Ovary (tissue), 9 donors: ENCODE measurements around the gene HK3. TPM values are rescaled to one million over a fixed set of nuclear protein-coding genes. Genes with fewer than 3 reads are reported as not detected.

ENCODE experiments used
- DNase-seq, 5 donors: peaks; one replicate each; pipeline ENCODE4 v3.0.0-alpha.2; 2019 to 2020
- H3K27ac ChIP-seq, 2 donors: fragments of 200-600 bp; one replicate each; pipeline versions ENCODE4 v1.5.1 to v1.8.0; 2019 to 2022
- H3K27me3 ChIP-seq: fragments of 200-600 bp; one replicate; pipeline ENCODE4 v1.8.0; 2022
- H3K36me3 ChIP-seq: fragments of 200-600 bp; sonication (generic); one replicate; pipeline ENCODE4 v1.5.1; 2019
- H3K4me1 ChIP-seq: one replicate; pipeline ENCODE4 v1.8.1; 2013; ENCODE audit warnings: mild to moderate bottlenecking, moderate library complexity; ENCODE audit not compliant: insufficient read depth
- H3K4me3 ChIP-seq: fragments of 200-600 bp; sonication (generic); one replicate; pipeline ENCODE4 v1.5.1; 2017
- H3K9me3 ChIP-seq, 2 donors: fragments of 200-600 bp in 1 of 2; sonication (generic) in 1 of 2; one replicate each; pipeline versions ENCODE4 v1.5.1 to v1.8.1; 2013 to 2019; ENCODE audit warnings: mild to moderate bottlenecking in 1 of 2, moderate library complexity in 1 of 2
- EP300 ChIP-seq: sonication (generic); formaldehyde crosslinking; IDR thresholded peaks from one replicate; pipeline ENCODE4 v1.6.1; 2017; ENCODE audit warnings: antibody characterized with exemption
- POLR2A ChIP-seq: fragments of 450-650 bp; IDR thresholded peaks from one replicate; pipeline ENCODE4 v1.6.1; 2017; ENCODE audit warnings: antibody characterized with exemption, mild to moderate bottlenecking, moderate library complexity
- WGBS, 3 donors: extraction: QIAGEN DNeasy Blood & Tissue Kit in 1 of 3; methylation state at CpG; one replicate each; pipeline versions ENCODE4 v1.1.5 to v1.1.7; 2013 to 2017; 5-methylcytosine and 5-hydroxymethylcytosine counted together
- intact Hi-C, 4 donors: fragments of 100-400 bp; cut with DNase I; formaldehyde crosslinking; loops; one replicate each; pipeline versions ENCODE4 v1.11.0 to v1.15.1; 2022 to 2023
- polyA plus RNA-seq, 2 donors: library from polyadenylated mRNA; stranded (reverse); fragments of 200-250 nt in 1 of 2; fragments of 350-450 nt in 1 of 2; fragmentation: Illumina TruSeq in 1 of 2; extraction: RNeasy Lipid Tissue Mini Kit (QIAGEN cat#74804) in 1 of 2; gene quantifications; one replicate each; pipeline ENCODE4 v1.2.3, GENCODE V29; 2013 to 2014
- total RNA-seq, 7 donors: library from RNA; depleted of rRNA in 2 of 7; stranded (reverse); fragments of >200 nt in 2 of 7; fragmentation: NEBNext Ultra II Directional in 3 of 7; extraction: Animal tissue kit (Norgen Biotek cat#: 25700) in 3 of 7; gene quantifications; one replicate each; pipeline versions ENCODE4 v1.1.0 to v1.2.4, GENCODE V29; 2016 to 2023
- TF ChIP-seq, protein P1 (sequence below), 3 donors: fragments of 450-650 bp in 2 of 3; fragments of 200-600 bp in 1 of 3; IDR thresholded peaks; one replicate each; pipeline versions ENCODE4 v1.5.1 to v1.8.0; 2016 to 2022; ENCODE audit warnings: antibody characterized with exemption in 3 of 3, mild to moderate bottlenecking in 1 of 3
- donor health status: DM: no; HTN: no; CAD: no; lungs with moderate emphysema.
- donor health status: DM: no; HTN: no; CAD: no.
- donor health status: Bipolar disorder and iron deficiency.
- donor health status: DM: yes; HTN: yes; CAD: no.
- donor health status: DM: no; HTN: no; CAD: no.
- donor health status: DM: yes; HTN: yes; CAD: no.

The HK3 gene
- total and polyA plus RNA-seq, 9 donors = 0.61 to 9.9 (median 2.3) TPM

DNA sequence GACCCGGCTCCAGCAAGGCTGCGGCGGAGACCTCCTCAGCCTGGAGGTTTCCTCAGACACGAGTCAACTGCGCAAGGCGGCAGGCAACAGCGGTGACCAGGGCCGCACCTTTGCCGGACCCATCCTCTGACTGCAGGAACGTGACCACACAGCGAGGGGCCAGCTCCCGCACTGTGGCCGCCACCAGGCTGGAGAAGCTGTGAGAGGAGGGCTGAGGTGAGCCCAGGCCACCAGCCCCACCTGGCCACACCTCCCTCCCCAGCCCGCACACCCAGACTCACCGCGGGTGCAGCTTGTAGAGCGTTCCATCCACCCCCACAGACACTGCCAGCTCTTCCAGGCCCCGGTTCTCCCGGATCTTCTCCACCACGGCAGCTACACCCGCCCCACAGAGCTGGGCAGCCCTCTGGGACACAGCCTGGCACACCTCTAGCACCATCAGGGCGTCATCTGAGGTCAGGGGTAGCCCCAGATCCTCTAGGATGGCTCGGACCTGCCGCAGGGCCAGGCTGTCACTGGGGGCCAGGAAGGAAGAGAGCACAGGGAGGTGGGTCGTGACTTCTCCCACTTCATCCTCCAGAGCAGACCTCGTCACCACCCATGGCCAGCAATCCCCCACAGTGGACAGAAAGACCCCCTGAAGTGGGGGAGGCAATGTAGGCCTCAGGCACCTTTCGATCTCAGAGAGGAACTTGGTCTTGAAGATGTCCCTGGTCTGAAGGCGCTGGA is 18.0 kb downstream of the HK3 start:
- intact Hi-C loops = no loop called here
- no peak for DNase-seq
- TF ChIP-seq, protein P1, sequence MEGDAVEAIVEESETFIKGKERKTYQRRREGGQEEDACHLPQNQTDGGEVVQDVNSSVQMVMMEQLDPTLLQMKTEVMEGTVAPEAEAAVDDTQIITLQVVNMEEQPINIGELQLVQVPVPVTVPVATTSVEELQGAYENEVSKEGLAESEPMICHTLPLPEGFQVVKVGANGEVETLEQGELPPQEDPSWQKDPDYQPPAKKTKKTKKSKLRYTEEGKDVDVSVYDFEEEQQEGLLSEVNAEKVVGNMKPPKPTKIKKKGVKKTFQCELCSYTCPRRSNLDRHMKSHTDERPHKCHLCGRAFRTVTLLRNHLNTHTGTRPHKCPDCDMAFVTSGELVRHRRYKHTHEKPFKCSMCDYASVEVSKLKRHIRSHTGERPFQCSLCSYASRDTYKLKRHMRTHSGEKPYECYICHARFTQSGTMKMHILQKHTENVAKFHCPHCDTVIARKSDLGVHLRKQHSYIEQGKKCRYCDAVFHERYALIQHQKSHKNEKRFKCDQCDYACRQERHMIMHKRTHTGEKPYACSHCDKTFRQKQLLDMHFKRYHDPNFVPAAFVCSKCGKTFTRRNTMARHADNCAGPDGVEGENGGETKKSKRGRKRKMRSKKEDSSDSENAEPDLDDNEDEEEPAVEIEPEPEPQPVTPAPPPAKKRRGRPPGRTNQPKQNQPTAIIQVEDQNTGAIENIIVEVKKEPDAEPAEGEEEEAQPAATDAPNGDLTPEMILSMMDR (IDR thresholded peaks at IDR 0.05) = no peak
- TF ChIP-seq POLR2A (no peak), EP300 (no peak)

GRCh38 chr5:176880366-176881020 is 18.7 kb downstream of the HK3 start:
- Histone ChIP-seq H3K4me1 (no peaks in the 10 kb centered on the region), H3K27ac (no peak overlapping the region)
- TF ChIP-seq EP300 (no peak), POLR2A (no peak)
- TF ChIP-seq, protein P1 (IDR thresholded peaks at IDR 0.05) = no peak

More for the DNA sequence above, 18.0 kb downstream of the HK3 start:
- H3K27ac ChIP-seq = no peak overlapping the region
- H3K9me3 ChIP-seq = no peaks in the 10 kb centered on the region
- H3K4me3 ChIP-seq = no peak overlapping the region
- H3K27me3 ChIP-seq = no peaks in the 10 kb centered on the region
- no peaks in the 10 kb centered on the region for H3K36me3 ChIP-seq
- WGBS, 3 donors = 91 to 92% (median 91%) methylated on average over 27 to 28 of the region's 28 CpGs
- no peaks in the 10 kb centered on the region for H3K4me1 ChIP-seq

DNA sequence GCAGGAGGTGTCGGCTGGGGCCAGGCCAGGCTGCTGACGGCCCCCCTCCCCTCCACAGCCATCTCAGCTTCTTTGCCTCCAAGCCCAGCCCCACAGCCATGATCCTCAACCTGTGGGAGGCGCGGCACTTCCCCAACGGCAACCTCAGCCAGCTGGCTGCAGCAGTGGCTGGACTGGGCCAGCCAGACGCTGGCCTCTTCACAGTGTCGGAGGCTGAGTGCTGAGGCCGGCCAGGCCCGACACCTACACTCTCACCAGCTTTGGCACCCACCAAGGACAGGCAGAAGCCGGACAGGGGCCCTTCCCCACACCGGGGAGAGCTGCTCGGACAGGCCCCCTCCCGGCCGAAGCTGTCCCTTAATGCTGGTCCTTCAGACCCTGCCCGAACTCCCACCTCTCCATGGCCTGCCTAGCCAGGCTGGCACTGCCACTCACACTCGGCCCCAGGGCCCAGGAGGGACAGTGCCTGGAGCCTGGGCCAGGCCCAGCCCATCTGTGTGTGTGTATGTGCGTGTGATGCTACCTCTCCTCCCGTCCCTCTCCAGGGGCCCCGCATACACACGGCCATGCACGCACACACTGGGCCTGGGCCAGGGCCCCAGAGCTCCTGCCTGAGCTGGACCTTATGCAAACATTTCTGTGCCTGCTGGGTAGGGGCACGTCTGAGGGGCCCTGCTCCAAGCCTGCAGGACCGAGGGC is 19.3 kb downstream of the HK3 start:
- no peaks in the 10 kb centered on the region for H3K27me3 ChIP-seq
- TF ChIP-seq EP300 = no peak
- TF ChIP-seq, protein P1 (IDR thresholded peaks at IDR 0.05) = no peak
- no peak for TF ChIP-seq POLR2A
- no peaks in the 10 kb centered on the region for H3K36me3 ChIP-seq
- H3K4me1 ChIP-seq = no peaks in the 10 kb centered on the region
- H3K27ac ChIP-seq = no peak overlapping the region
- H3K4me3 ChIP-seq = no peak overlapping the region
- H3K9me3 ChIP-seq = no peaks in the 10 kb centered on the region
- intact Hi-C loops = no loop called here
- 54 to 70% (median 58%) methylated on average over 23 of the region's 23 CpGs for WGBS, 3 donors
- DNase-seq = no peak

More at GRCh38 chr5:176880366-176881020, 18.7 kb downstream of the HK3 start:
- H3K36me3 ChIP-seq = no peaks in the 10 kb centered on the region
- intact Hi-C loops = no loop called here
- no peak overlapping the region for H3K4me3 ChIP-seq
- 91 to 93% (median 92%) methylated on average over 25 to 26 of the region's 26 CpGs for WGBS, 3 donors
- no peaks in the 10 kb centered on the region for H3K9me3 ChIP-seq
- H3K27me3 ChIP-seq = no peaks in the 10 kb centered on the region
- DNase-seq = no peak

DNA sequence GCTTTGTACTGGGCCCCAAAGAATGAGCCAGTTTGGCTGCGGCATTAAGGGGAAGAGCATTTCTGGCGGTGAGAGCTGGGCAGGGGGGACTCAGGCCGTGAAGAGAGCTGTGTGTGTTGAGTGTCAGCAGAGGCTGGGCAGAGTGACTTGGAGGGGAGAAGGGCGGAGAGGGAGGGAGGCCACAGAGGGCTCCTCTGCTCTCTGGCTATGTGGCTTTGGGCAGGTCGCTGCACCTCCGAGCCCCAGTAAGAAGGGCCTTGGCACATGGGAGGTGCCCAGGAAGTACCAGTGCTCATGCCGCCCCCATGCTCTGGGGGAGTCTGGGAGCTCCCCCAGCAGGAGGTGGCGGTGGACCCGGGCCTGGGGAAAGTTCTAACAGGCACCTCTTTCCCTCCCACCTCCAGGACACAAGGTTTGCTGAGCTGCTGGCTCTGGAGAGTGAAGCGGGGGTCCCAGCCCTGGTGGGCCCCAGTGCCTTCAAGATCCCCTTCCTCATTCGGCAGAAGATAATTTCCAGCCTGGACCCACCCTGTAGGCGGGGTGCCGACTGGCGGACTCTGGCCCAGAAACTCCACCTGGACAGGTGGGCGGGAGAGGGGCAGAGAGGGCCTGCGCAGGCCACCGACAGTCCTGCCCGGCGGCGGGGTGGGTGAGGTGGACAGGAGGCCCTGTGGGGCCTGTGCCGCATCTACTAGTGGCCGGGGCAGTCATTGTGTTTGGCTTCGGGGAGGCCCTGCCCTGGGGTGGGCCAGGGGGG is 20.1 kb downstream of the HK3 start:
- no peaks in the 10 kb centered on the region for H3K27me3 ChIP-seq
- no peak overlapping the region for H3K27ac ChIP-seq
- H3K4me1 ChIP-seq = no peaks in the 10 kb centered on the region
- H3K36me3 ChIP-seq = no peaks in the 10 kb centered on the region
- WGBS, 3 donors = 74 to 84% (median 82%) methylated on average over 19 to 23 of the region's 23 CpGs
- H3K4me3 ChIP-seq = no peak overlapping the region
- intact Hi-C loops = no loop called here
- no peak for DNase-seq
- TF ChIP-seq POLR2A (no peak), EP300 (no peak)
- TF ChIP-seq, protein P1 (IDR thresholded peaks at IDR 0.05) = no peak
- H3K9me3 ChIP-seq = no peaks in the 10 kb centered on the region
